Mesenchymal stem cell (in vitro differentiated cells and primary cell): ENCODE measurements around the gene UROD.

Source experiments
- DNase-seq: peaks from one replicate; pipeline ENCODE4 v3.0.0-alpha.2; 2013
- H2AFZ ChIP-seq: one replicate; pipeline ENCODE4 v1.6.1; 2013; ENCODE audit warnings: low read depth, mild to moderate bottlenecking, control low read depth, inconsistent platforms, low read length, moderate library complexity
- H2AK5ac ChIP-seq: 2 replicates; pipeline ENCODE4 v1.6.1; 2013; ENCODE audit warnings: low read length, moderate library complexity, mild to moderate bottlenecking, inconsistent platforms; ENCODE audit not compliant: severe bottlenecking
- H2BK120ac ChIP-seq: one replicate; pipeline ENCODE4 v1.6.1; 2013; ENCODE audit warnings: low read depth, mild to moderate bottlenecking, inconsistent platforms, low read length, moderate library complexity
- H2BK12ac ChIP-seq, 2 experiments: one replicate each; pipeline ENCODE4 v1.6.1; 2013; ENCODE audit warnings: inconsistent platforms in 2 of 2, low read length in 2 of 2, mild to moderate bottlenecking in 2 of 2, moderate library complexity in 2 of 2, control low read depth in 1 of 2
- H2BK15ac ChIP-seq: one replicate; pipeline ENCODE4 v1.6.1; 2013; ENCODE audit warnings: mild to moderate bottlenecking, low read depth, inconsistent platforms; ENCODE audit not compliant: poor library complexity, severe bottlenecking
- H2BK5ac ChIP-seq: 2 replicates; pipeline ENCODE4 v1.6.1; 2013; ENCODE audit warnings: low read depth, mild to moderate bottlenecking, low read length, control low read depth, inconsistent platforms; ENCODE audit not compliant: poor library complexity, severe bottlenecking
- H3K14ac ChIP-seq, 2 experiments: one replicate each; pipeline ENCODE4 v1.6.1; 2013; ENCODE audit warnings: inconsistent platforms in 2 of 2, low read length in 2 of 2, control low read depth in 1 of 2, mild to moderate bottlenecking in 1 of 2, moderate library complexity in 1 of 2
- H3K18ac ChIP-seq, 2 experiments: one replicate each; pipeline ENCODE4 v1.6.1; 2013; ENCODE audit warnings: inconsistent platforms in 2 of 2, low read length in 2 of 2, control low read depth in 1 of 2, low read depth in 1 of 2, mild to moderate bottlenecking in 1 of 2
- H3K23ac ChIP-seq, 2 experiments: one replicate each; pipeline ENCODE4 v1.6.1; 2013; ENCODE audit warnings: inconsistent platforms in 2 of 2, low read length in 2 of 2, mild to moderate bottlenecking in 2 of 2, moderate library complexity in 2 of 2, control low read depth in 1 of 2
- H3K27ac ChIP-seq: 2 replicates; pipeline ENCODE4 v1.5.1; 2013; ENCODE audit warnings: mild to moderate bottlenecking, moderate library complexity, low read length, control low read depth, inconsistent platforms; ENCODE audit not compliant: poor library complexity, severe bottlenecking
- H3K27me3 ChIP-seq, 2 experiments: 2 replicates each; pipeline versions ENCODE4 v1.6.1 to v1.7.0; 2013; ENCODE audit warnings: low read length in 2 of 2, mild to moderate bottlenecking in 2 of 2, moderate library complexity in 2 of 2, control low read depth in 1 of 2, inconsistent platforms in 1 of 2; ENCODE audit not compliant: control insufficient read depth in 1 of 2, insufficient read depth in 1 of 2
- H3K36me3 ChIP-seq, 2 experiments: 2 replicates each; pipeline versions ENCODE4 v1.6.1 to v1.7.0; 2013; ENCODE audit warnings: low read length in 2 of 2, control low read depth in 1 of 2, inconsistent platforms in 1 of 2, low read depth in 1 of 2, mild to moderate bottlenecking in 1 of 2; ENCODE audit not compliant: insufficient read depth in 2 of 2, control insufficient read depth in 1 of 2
- H3K4ac ChIP-seq, 2 experiments: one replicate each; pipeline ENCODE4 v1.6.1; 2013; ENCODE audit warnings: inconsistent platforms in 2 of 2, low read length in 2 of 2, mild to moderate bottlenecking in 2 of 2, moderate library complexity in 2 of 2, control low read depth in 1 of 2, low read depth in 1 of 2
- H3K4me1 ChIP-seq: 2 replicates; pipeline ENCODE4 v1.6.1; 2013; ENCODE audit warnings: low read depth, low read length, control low read depth; ENCODE audit not compliant: control insufficient read depth, insufficient read depth
- H3K4me2 ChIP-seq: 2 replicates; pipeline ENCODE4 v1.6.1; 2013; ENCODE audit warnings: low read length, mild to moderate bottlenecking, inconsistent platforms; ENCODE audit not compliant: poor library complexity, severe bottlenecking
- H3K4me3 ChIP-seq, 2 experiments: 2 replicates each; pipeline versions ENCODE4 v1.5.1 to v1.7.0; 2013; ENCODE audit warnings: low read length in 2 of 2, mild to moderate bottlenecking in 2 of 2, control low read depth in 1 of 2, low read depth in 1 of 2; ENCODE audit not compliant: insufficient read depth in 1 of 2
- H3K79me1 ChIP-seq: replicated peaks from 2 replicates; pipeline ENCODE4 v1.6.1; 2013; ENCODE audit warnings: mild to moderate bottlenecking, control low read depth, low read length, inconsistent platforms; ENCODE audit not compliant: poor library complexity, severe bottlenecking
- H3K9ac ChIP-seq: 2 replicates; pipeline ENCODE4 v1.7.0; 2013; ENCODE audit warnings: mild to moderate bottlenecking, low read length, moderate library complexity
- H3K9me3 ChIP-seq: 2 replicates; pipeline ENCODE4 v1.7.0; 2013; ENCODE audit warnings: mild to moderate bottlenecking, low read length; ENCODE audit not compliant: control insufficient read depth
- H4K8ac ChIP-seq: one replicate; pipeline ENCODE4 v1.6.1; 2013; ENCODE audit warnings: inconsistent platforms, mild to moderate bottlenecking, low read length, moderate library complexity
- H4K91ac ChIP-seq: one replicate; pipeline ENCODE4 v1.6.1; 2013; ENCODE audit warnings: mild to moderate bottlenecking, low read length, inconsistent platforms
- WGBS: methylation state at CpG from one replicate; pipeline ENCODE4 v1.1.7; 2013; ENCODE audit warnings: mixed read lengths; 5-methylcytosine and 5-hydroxymethylcytosine counted together

UROD gene

DNA sequence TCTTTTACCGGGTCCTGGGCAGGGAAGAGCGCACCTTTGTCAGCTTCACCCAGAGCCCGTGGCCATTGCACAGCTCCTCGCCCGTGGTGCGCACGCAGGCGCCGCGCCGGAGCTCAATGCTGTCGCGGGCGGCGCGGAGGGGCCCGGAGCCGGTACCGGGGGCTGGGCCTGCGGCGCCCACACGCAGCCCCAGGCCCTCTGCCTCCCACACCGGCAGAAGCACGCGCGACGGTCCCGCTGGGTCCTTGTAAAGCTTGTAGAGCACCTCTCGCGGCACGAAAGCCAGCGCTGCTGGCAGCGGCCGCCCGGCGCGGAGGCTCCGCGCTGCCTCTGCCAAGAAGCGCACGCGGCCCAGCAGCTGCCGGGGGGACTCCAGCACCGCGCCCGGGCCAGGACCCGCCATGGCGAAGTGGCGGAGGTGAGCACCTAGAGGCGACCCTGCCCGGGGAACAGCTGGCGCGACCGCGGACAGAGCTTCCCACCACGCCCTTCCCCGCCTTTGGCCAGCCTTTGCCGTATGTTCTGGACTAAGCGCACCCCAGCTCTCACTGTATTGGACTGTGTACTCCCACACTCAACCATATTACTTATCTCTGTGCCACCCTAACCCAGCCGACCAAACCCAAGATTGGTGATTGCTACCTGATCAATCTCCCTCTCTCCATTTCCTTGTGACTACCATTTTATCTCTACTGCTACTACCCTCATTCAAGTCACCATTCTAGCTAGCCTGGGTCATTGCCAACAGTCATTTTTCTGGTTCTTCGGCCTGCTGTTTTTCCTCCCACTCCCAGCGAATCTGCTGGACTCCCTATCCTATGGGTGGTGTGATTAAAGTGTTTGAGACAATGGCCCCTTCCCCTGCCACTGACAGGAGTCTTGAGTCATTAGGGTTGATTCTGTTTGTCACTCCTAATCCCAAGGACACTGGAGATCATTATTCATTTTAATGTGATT is 921 bp upstream of the UROD start, which contains the start of gene HECTD3:
TSS of gene HECTD3 (minus strand) at position 470 of the 957 bp plus-strand sequence. CDS start at position 403, 67 bp downstream.
- H3K9ac ChIP-seq: peak within 1 kb of the TSS; percentile 98
- peaks cover 28% of the 10 kb centered on the region for H3K4me1 ChIP-seq
- H3K27ac ChIP-seq: peak within 1 kb of the TSS; percentile 82
- H3K9me3 ChIP-seq: no peaks in the 10 kb centered on the region
- H2BK5ac ChIP-seq: no peak within 1 kb of the TSS
- H2BK12ac ChIP-seq: peak within 1 kb of the TSS; percentile 47 to 51
- peak within 1 kb of the TSS in 1 of 2 experiments; percentile 84 for H3K4ac ChIP-seq
- H2AFZ ChIP-seq: peak within 1 kb of the TSS; percentile 95
- WGBS: 2% methylated on average over 57 of the region's 62 CpGs
- peak within 1 kb of the TSS; percentile 64 for H4K91ac ChIP-seq
- peak within 1 kb of the TSS in 1 of 2 experiments; percentile 81 for H3K14ac ChIP-seq
- no peaks in the 10 kb centered on the region for H3K27me3 ChIP-seq
- H2AK5ac ChIP-seq: no peak within 1 kb of the TSS
- H3K79me1 ChIP-seq: peaks cover 42% of the 10 kb centered on the region
- peak; percentile 83 for DNase-seq
- H4K8ac ChIP-seq: peak within 1 kb of the TSS; percentile 92
- H3K4me3 ChIP-seq: peak within 1 kb of the TSS; percentile 90 to 93
- H3K4me2 ChIP-seq: peak within 1 kb of the TSS; percentile 79
- peak within 1 kb of the TSS; percentile 58 to 77 for H3K18ac ChIP-seq
- peak within 1 kb of the TSS in 1 of 2 experiments; percentile 67 for H3K23ac ChIP-seq
- H2BK120ac ChIP-seq: peak within 1 kb of the TSS; percentile 19
- no peak within 1 kb of the TSS for H2BK15ac ChIP-seq
- peaks cover 53 to 62% of the 10 kb centered on the region in 2 experiments for H3K36me3 ChIP-seq

DNA sequence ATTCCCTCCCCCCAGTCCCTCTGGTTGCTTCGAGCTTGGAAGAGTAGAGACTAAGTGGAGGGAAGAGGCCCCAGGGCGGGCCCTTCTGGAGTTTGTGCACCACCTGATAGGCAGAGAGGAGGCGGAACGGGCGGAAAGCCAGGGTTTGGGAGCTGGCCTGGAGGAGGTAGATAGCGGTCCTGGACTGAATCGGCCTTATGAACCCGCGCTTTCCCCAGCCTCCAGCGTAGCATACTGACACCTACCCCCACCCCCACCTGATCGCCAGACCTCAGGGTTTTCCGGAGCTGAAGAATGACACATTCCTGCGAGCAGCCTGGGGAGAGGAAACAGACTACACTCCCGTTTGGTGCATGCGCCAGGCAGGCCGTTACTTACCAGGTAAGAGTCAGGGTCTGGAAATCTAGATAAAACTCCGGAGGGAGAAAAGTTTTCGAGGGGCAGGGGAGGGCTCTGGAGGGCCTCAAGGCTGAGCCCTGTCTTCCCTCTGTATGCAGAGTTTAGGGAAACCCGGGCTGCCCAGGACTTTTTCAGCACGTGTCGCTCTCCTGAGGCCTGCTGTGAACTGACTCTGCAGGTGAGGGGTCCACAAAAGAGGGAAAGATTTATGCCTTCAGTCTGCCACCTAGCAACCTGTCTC is 705 bp downstream of the UROD start:
- Histone ChIP-seq H3K27ac (peak overlapping the region; percentile 82), H2AK5ac (no peak overlapping the region), H4K8ac (peak overlapping the region; percentile 38), H2BK120ac (peak overlapping the region; percentile 19), H3K4ac (peak overlapping the region in 1 of 2 experiments; percentile 61), H3K79me1 (peaks cover 35% of the 10 kb centered on the region), H3K36me3 (peaks cover 36 to 49% of the 10 kb centered on the region in 2 experiments), H4K91ac (no peak overlapping the region), H3K4me1 (peaks cover 28% of the 10 kb centered on the region), H3K4me3 (peak overlapping the region; percentile 53 to 90), H3K4me2 (peak overlapping the region; percentile 79), H3K14ac (no peak overlapping the region), H2BK5ac (no peak overlapping the region), H3K9me3 (no peaks in the 10 kb centered on the region), H2BK12ac (no peak overlapping the region), H2AFZ (peak overlapping the region; percentile 72), H3K23ac (no peak overlapping the region), H2BK15ac (no peak overlapping the region), H3K18ac (peak overlapping the region; percentile 41 to 56), H3K9ac (peak overlapping the region; percentile 98), H3K27me3 (no peaks in the 10 kb centered on the region)
- peak; percentile 69 for DNase-seq
- WGBS: 7% methylated on average over 16 of the region's 21 CpGs

DNA sequence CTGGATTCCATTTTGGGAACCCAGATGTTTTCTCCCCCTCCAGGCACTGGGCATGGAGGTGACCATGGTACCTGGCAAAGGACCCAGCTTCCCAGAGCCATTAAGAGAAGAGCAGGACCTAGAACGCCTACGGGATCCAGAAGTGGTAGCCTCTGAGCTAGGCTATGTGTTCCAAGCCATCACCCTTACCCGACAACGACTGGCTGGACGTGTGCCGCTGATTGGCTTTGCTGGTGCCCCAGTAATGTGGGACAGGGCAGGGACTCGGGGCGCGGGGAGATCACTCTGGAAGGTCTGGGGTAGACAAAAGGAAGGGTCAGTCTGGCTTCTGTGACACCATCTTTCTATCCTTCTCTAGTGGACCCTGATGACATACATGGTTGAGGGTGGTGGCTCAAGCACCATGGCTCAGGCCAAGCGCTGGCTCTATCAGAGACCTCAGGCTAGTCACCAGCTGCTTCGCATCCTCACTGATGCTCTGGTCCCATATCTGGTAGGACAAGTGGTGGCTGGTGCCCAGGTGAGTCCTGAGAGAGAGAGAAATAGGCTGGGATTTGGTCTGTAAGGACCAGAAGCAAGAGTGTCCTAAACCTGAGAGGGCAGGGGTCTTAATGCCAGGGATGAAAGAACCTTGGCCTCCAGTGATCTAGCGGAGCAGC is 1.6 kb downstream of the UROD start:
- WGBS: 87% methylated on average over 12 of the region's 12 CpGs
- no peak overlapping the region for H2BK15ac ChIP-seq

More for the DNA sequence above, 1.6 kb downstream of the UROD start:
- Histone ChIP-seq H2BK12ac (no peak overlapping the region), H3K4me2 (no peak overlapping the region), H3K4me1 (peaks cover 28% of the 10 kb centered on the region), H3K4me3 (peak overlapping the region in 1 of 2 experiments; percentile 90), H2BK120ac (no peak overlapping the region), H3K14ac (no peak overlapping the region), H3K18ac (no peak overlapping the region), H2AFZ (no peak overlapping the region), H3K27ac (no peak overlapping the region), H4K91ac (no peak overlapping the region), H2AK5ac (peak overlapping the region; percentile 33), H3K79me1 (peaks cover 27% of the 10 kb centered on the region), H4K8ac (peak overlapping the region; percentile 19), H3K27me3 (no peaks in the 10 kb centered on the region), H2BK5ac (no peak overlapping the region), H3K23ac (no peak overlapping the region), H3K9ac (peak overlapping the region; percentile 98), H3K36me3 (peaks cover 27 to 40% of the 10 kb centered on the region in 2 experiments), H3K9me3 (no peaks in the 10 kb centered on the region), H3K4ac (no peak overlapping the region)
- no peak for DNase-seq
